Activated CD8-positive, alpha-beta memory T cell treated with anti-CD3 and anti-CD28 coated beads for 1 hour (primary cell): ENCODE results near the gene TNRC18.
"Not testable (repeated sequence)": the region's sequence is repeated elsewhere in the genome, so short reads cannot be mapped to it uniquely, and the experiment has no call there.

Experiments
- DNase-seq, 2 donors: peaks; one replicate each; pipeline ENCODE4 v3.0.0-alpha.2; 2020; ENCODE audit warnings: low read depth in 1 of 2; ENCODE audit errors: extremely low read depth in 1 of 2

TNRC18 gene

GRCh38 chr7:5423306-5423975 lies at the start of gene TNRC18:
Gene TNRC18 (minus strand): TSS chr7:5423834. CDS start chr7:5421246, 2,588 bp downstream.
- no peak for DNase-seq

DNA sequence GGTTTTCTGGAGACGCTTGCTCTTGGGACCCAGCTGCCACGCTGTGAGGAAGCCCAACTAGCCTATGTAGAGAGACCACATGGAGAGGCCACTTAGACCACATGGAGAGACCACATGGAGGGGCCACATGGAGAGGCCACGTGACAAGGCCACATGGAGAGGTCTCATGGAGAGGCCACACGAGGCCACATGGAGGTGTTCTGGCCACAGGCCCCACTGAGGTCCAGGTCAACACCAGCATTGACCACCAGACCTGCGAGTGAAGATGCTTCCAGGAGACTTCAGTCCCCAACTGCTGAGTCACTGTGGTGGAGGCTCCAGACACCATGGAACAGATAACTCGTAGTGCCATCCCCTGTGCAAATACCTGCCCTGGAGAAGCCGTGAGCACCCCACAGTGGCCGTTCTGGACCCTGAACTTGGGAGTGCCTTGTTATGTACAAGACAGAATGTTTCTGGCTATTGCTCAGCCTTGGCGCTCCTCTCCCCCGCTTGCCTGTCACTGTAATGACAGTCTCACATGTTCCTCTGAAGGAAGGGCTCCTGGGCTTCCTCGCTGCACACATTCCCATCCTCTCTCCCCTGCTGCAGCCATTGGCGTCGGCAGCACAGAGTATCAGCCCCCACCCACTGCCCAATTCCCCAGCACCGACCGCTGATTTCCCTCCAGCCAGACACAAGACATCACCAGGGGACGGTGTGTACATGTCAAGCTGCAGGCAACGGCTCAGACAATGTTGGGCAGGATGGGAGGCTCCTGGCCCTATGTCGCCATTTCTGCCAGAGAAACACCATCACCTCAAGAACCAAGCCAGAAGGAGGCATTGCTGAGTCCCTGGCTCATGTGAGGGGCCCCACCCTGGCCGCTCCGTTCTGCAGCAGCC lies 49.0 kb upstream of the TNRC18 start:
- DNase-seq = no peak

GRCh38 chr7:5471623-5472022 lies 48.0 kb upstream of the TNRC18 start:
- DNase-seq = not testable (repeated sequence)

- DNase-seq = no peak
These were observed 47.2 kb upstream of the TNRC18 start for GRCh38 chr7:5470816-5471215.

DNA sequence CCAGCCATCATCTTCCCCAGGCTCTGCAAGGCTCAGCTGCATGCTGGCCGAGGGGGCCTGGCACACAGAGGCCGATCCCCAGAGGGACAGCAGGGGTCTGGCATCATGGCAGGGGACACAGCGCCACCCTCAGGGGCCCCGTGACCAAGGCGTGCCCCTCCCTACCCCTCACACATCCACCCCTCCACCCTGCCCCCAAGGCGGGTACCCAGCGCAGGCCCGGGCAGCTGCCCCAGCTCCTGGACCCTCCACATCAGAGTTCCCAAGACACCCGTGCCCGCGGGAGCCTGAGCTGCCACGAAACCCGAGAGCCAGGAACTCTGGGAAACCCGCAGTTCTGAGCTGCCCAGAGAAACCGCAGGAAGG lies 46.5 kb upstream of the TNRC18 start:
- no peak for DNase-seq

GRCh38 chr7:5469375-5470166 lies 45.9 kb upstream of the TNRC18 start:
- no peak for DNase-seq

GRCh38 chr7:5467645-5468044 lies 44.0 kb upstream of the TNRC18 start:
- DNase-seq = no peak

GRCh38 chr7:5466551-5466950 lies 42.9 kb upstream of the TNRC18 start:
- no peak for DNase-seq

- DNase-seq = no peak
These were observed 39.4 kb upstream of the TNRC18 start for GRCh38 chr7:5463031-5463430.

GRCh38 chr7:5462216-5462615 lies 38.6 kb upstream of the TNRC18 start:
- DNase-seq = no peak

DNA sequence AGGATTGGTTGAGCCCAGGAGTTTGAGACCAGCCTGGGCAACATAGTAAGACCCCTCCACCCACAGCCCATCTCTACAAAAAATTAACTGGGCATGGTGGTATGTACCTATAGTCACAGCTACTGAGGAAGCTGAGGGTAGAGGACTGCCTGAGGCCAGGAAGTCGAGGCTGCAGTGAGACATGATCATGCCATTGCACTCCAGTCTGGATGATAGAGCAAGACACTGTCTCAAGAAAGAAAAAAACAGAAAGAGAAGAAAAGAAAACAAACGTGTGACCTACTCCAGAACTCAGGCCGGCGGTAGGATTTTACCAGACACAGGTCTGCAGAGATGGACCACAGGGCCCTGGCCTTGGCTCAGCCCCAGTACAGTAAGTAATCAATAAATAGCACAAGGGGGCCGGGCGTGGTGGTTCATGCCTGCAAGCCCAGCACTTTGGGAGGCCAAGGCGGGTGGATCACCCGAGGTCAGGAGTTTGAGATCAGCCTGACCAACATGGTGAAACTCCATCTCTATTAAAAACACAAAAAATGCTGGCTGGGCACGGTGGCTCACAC lies 35.4 kb upstream of the TNRC18 start:
- no peak for DNase-seq

DNA sequence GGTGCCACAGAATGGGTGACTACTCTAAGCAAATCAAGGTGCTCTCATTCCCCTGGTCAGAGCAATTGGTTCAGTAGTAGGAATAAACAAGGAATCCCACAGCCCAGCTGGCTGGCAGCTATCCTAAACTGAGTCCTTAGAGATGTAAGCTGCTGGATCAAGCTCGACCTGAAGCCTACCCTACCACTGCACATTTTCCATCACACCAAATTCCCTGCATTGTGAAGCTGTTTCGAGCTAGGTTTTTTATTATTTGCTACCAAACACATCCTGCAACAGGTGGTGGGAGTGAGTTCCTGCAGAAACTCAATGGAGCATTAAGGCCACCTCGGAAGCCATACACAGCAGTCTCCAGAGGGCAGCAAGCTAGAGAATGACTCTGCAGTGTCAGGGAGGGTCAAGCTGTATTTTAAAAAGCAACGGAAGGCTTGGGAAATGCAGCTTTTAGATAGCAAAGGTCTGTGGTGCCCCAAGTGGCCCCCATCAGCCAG lies 33.7 kb upstream of the TNRC18 start:
- no peak for DNase-seq

DNA sequence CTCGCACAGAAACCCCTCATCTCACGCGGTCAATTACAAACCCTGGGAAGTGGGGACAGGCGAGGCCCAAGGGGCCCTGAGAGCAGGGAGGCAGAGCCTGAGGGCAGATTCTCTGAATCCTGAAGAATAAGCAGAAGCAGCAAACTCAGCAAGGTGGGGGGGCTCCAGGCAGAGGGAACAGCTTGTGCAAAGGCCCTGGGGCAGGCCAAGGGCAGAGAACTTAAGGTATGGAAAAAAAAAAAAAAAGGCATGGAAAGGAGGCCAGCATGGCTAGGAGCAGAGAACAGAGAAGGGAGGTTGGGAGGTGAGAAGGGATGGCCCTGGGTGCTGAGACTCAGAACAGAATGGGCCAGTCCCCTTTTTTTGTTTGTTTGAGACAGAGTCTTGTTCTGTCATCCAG lies 32.8 kb upstream of the TNRC18 start:
- no peak for DNase-seq

- no peak for DNase-seq
These were observed 32.1 kb upstream of the TNRC18 start for GRCh38 chr7:5455581-5456219.

GRCh38 chr7:5455175-5455574 lies 31.5 kb upstream of the TNRC18 start:
- no peak for DNase-seq

GRCh38 chr7:5454485-5454884 lies 30.9 kb upstream of the TNRC18 start:
- DNase-seq = no peak

DNA sequence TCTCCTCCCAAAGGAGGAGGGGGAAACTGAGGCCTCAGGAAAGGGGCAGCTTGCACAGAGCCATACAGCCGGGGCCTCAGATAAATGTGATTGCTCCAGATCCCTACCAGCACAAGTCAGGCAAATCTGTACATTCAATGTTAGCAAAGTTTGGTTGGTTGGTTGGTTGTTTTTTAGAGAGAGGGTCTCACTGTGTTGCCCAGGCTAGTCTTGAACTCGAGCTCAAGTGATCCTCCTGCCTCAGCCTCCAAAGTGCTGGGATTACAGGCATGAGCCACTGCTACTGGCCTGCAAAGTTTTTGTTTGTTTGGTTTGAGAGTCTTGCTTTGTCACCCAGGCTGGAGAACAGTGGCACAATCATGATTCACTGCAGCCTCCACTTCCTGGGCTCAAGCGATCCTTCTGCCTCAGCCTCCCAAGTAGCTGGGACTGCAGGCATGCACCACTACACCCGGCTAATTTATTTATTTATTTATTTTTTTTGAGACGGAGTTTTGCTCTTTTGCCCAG lies 30.0 kb upstream of the TNRC18 start:
- no peak for DNase-seq

GRCh38 chr7:5452937-5453540 lies 29.4 kb upstream of the TNRC18 start:
- DNase-seq = no peak

- DNase-seq = no peak
These were observed 28.9 kb upstream of the TNRC18 start for GRCh38 chr7:5452470-5452899.

- DNase-seq = no peak
These were observed 27.8 kb upstream of the TNRC18 start for GRCh38 chr7:5451391-5451790.
